Naive thymus-derived CD4-positive, alpha-beta T cell (primary cell): ENCODE measurements around the gene PDE9A. TPM values are rescaled to one million over a fixed set of nuclear protein-coding genes. Genes with fewer than 3 reads are reported as not detected.

ENCODE experiments used
- ATAC-seq: fragments of 150-1000 bp; cut with Tn5 transposase; 2 replicates; pipeline ENCODE4 v1.10.0; 2021; ENCODE audit warnings: mild to moderate bottlenecking, moderate library complexity
- CTCF ChIA-PET: fragments of 350-600 bp; sonication (Branson Sonifier 250); formaldehyde crosslinking; loops from one replicate; lab custom pipeline; 2021; ENCODE audit warnings: antibody characterized with exemption; lab: Charles Lee
- POLR2A ChIA-PET: fragments of 350-600 bp; sonication (Branson Sonifier 250); formaldehyde crosslinking; loops from one replicate; lab custom pipeline; 2021; ENCODE audit warnings: antibody characterized with exemption, inconsistent platforms; lab: Charles Lee
- DNase-seq, 9 donors: peaks; one replicate each; pipeline versions ENCODE4 v3.0.0 to v3.0.0-alpha.2; 2020 to 2022; ENCODE audit warnings: mixed read lengths in 1 of 9
- H3K27ac ChIP-seq: one replicate; pipeline ENCODE4 v1.7.0; 2013; ENCODE audit warnings: mild to moderate bottlenecking, low read depth, low read length, moderate library complexity
- H3K27me3 ChIP-seq, 2 donors: one replicate each; pipeline ENCODE4 v1.7.0; 2013; ENCODE audit warnings: low read length in 2 of 2, mild to moderate bottlenecking in 2 of 2, moderate library complexity in 2 of 2; ENCODE audit not compliant: control insufficient read depth in 2 of 2, insufficient read depth in 2 of 2
- H3K36me3 ChIP-seq, 3 experiments: 1 replicate in 2 of 3; 2 replicates in 1 of 3; pipeline ENCODE4 v1.7.0; 2013; ENCODE audit warnings: low read length in 3 of 3, mild to moderate bottlenecking in 3 of 3, moderate library complexity in 1 of 3; ENCODE audit not compliant: insufficient read depth in 3 of 3, control insufficient read depth in 2 of 3
- H3K4me1 ChIP-seq, 2 donors: one replicate each; pipeline ENCODE4 v1.7.0; 2013; ENCODE audit warnings: low read length in 2 of 2, mild to moderate bottlenecking in 2 of 2, moderate library complexity in 1 of 2; ENCODE audit not compliant: control insufficient read depth in 2 of 2, insufficient read depth in 2 of 2
- H3K4me3 ChIP-seq: 2 replicates; pipeline ENCODE4 v1.7.0; 2013; ENCODE audit warnings: mild to moderate bottlenecking, low read length
- H3K9me3 ChIP-seq, 3 experiments: 1 replicate in 2 of 3; 2 replicates in 1 of 3; pipeline ENCODE4 v1.7.0; 2013; ENCODE audit warnings: low read length in 3 of 3; ENCODE audit not compliant: control insufficient read depth in 2 of 3
- H3K27ac Mint-ChIP-seq, 9 donors: one replicate each; pipeline ENCODE4 v1.8.0; 2020 to 2022; ENCODE audit warnings: mixed read lengths in 9 of 9, mild to moderate bottlenecking in 8 of 9, moderate library complexity in 5 of 9, inconsistent platforms in 2 of 9
- H3K27me3 Mint-ChIP-seq, 5 donors: one replicate each; pipeline ENCODE4 v1.8.0; 2021 to 2022; ENCODE audit warnings: mixed read lengths in 5 of 5, mild to moderate bottlenecking in 1 of 5
- H3K36me3 Mint-ChIP-seq, 5 donors: one replicate each; pipeline ENCODE4 v1.8.0; 2020 to 2022; ENCODE audit warnings: mixed read lengths in 5 of 5, mild to moderate bottlenecking in 3 of 5, inconsistent platforms in 1 of 5
- H3K4me1 Mint-ChIP-seq, 7 donors: one replicate each; pipeline ENCODE4 v1.8.0; 2020 to 2022; ENCODE audit warnings: mixed read lengths in 7 of 7, mild to moderate bottlenecking in 3 of 7, inconsistent platforms in 1 of 7
- H3K4me3 Mint-ChIP-seq, 10 donors: one replicate each; pipeline ENCODE4 v1.8.0; 2020 to 2022; ENCODE audit warnings: mild to moderate bottlenecking in 10 of 10, mixed read lengths in 10 of 10, moderate library complexity in 6 of 10, inconsistent platforms in 2 of 10
- H3K9me3 Mint-ChIP-seq, 11 donors: one replicate each; pipeline ENCODE4 v1.8.0; 2020 to 2022; ENCODE audit warnings: mixed read lengths in 11 of 11, mild to moderate bottlenecking in 4 of 11, inconsistent platforms in 1 of 11, moderate library complexity in 1 of 11
- intact Hi-C, 2 donors: fragments of 100-400 bp; cut with micrococcal nuclease; formaldehyde crosslinking; loops; one replicate each; pipeline ENCODE4 v1.15.1; 2023
- polyA plus RNA-seq, 2 donors: library from polyadenylated mRNA; unstranded; fragments of 300-500 nt; fragmentation: Illumina TruSeq; gene quantifications; one replicate each; pipeline ENCODE4 v1.2.3, GENCODE V29; 2021
- total RNA-seq, 6 experiments: library from RNA in 5 of 6; stranded (reverse) in 5 of 6; gene quantifications; 1 replicate in 5 of 6; 2 replicates in 1 of 6; pipeline ENCODE4 v1.2.3 and lab custom pipeline; 2021 to 2026

PDE9A gene
- total and polyA plus RNA-seq, 7 experiments from 2014 or later = 5.9 to 18.4 (median 14.7) TPM

DNA sequence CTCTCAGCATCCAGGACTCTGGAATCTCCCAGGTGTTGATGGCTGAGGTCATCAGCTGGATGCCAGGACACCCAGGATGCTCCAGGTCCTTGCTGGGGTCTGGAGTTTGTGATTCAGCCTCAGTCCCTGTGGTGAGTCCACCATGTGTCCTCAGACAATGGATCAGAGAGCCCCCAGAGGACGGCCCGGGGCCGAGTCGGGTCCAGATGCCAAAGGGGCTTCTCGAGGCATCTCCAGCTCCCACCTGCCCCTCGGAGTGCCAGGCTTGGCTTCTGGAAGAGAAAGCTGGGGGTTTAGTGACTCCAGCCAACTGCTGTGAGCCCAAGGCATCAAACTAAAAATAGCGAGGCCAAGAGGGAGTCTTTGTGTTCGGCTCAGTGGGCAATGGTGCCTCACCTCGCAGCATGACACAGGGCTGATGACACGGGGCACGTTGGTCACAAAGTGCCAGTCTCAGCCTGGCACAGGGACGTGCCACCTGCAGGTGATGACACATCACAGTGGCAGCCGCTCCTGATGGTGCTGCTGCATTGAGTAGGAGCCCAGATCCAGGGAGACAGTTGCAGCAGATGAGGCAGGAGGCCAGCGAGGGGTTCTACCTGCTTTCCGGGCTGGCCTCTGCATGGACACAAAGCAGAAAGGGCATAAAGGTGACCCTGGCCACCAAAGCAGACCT lies 10.6 kb downstream of the PDE9A start:
- Mint-ChIP-seq H3K36me3 (peaks cover 0 to 3% (median 0%) of the 10 kb centered on the region in 5 donors), H3K27ac (no peak overlapping the region), H3K4me3 (no peak overlapping the region), H3K4me1 (peaks cover 4 to 17% (median 5%) of the 10 kb centered on the region in 7 donors), H3K9me3 (no peaks in the 10 kb centered on the region), H3K27me3 (no peaks in the 10 kb centered on the region)
- Histone ChIP-seq H3K9me3 (no peaks in the 10 kb centered on the region), H3K4me3 (no peak overlapping the region), H3K36me3 (peaks cover 0 to 9% (median 0%) of the 10 kb centered on the region in 3 experiments), H3K4me1 (no peaks in the 10 kb centered on the region), H3K27ac (no peak overlapping the region), H3K27me3 (no peaks in the 10 kb centered on the region)
- ChIA-PET CTCF (no interaction called here), POLR2A (interaction anchor here (1.1 kb wide), 1 partner anchor 15 kb away, joined by 4 read pairs; no protein-coding TSS in a partner anchor)
- no peak for ATAC-seq
- no peak for DNase-seq
- intact Hi-C loops = no loop called here

DNA sequence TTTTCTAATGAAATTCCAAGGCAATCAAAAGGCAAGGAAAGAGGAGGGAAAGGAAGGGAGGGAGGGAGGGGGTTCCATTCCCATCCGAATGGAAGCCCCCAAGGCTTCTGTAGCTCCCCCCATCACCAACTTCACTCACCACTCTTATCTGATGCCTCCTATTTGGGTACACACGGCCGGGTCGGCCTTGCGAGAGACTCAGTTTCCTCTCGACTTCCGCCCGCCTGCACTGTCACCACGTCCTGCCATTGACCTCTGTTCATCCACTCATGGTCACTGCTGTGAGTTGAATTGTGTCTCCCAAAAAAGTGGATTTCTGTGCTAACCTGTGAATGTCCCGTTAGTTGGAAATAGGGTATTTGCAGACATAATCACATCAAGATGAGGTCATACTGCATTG lies 11.2 kb downstream of the PDE9A start:
- no peak for ATAC-seq
- intact Hi-C loops = no loop called here

DNA sequence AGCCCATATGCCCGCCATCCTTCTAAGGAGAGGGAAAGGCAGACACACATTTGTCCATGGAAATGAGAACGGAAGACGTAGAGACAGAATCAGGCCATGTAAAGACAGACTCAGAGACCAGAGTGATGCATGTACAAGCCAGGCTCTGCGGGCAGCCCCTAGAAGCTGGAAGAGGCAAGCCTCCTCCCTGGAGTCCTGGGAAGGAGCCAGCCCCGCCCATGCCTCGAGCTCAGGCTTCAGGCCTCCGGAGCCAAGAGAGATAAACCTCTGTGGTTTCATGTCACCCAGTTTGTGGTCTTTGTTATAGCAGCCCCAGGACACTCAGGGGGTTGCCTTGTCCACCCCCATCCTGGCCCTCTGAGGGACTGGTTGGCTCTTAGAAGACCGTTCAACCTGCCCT lies 11.6 kb downstream of the PDE9A start:
- Histone ChIP-seq H3K4me1 (no peaks in the 10 kb centered on the region), H3K4me3 (no peak overlapping the region), H3K27me3 (no peaks in the 10 kb centered on the region), H3K27ac (no peak overlapping the region), H3K9me3 (no peaks in the 10 kb centered on the region), H3K36me3 (peaks cover 0 to 9% (median 0%) of the 10 kb centered on the region in 3 experiments)
- intact Hi-C loops = no loop called here
- POLR2A ChIA-PET = interaction anchor here (1.0 kb wide), 1 partner anchor 9 kb away, joined by 3 read pairs; no protein-coding TSS in a partner anchor
- DNase-seq (no peak), ATAC-seq (no peak)
- H3K27me3 Mint-ChIP-seq = no peaks in the 10 kb centered on the region
- no peak overlapping the region for H3K4me3 Mint-ChIP-seq
- H3K9me3 Mint-ChIP-seq = no peaks in the 10 kb centered on the region
- peaks cover 4 to 21% (median 5%) of the 10 kb centered on the region in 7 donors for H3K4me1 Mint-ChIP-seq
- H3K36me3 Mint-ChIP-seq = peaks cover 0 to 3% (median 0%) of the 10 kb centered on the region in 5 donors
- H3K27ac Mint-ChIP-seq = peak overlapping the region in 2 of 9 donors; percentile 1 to 49
- CTCF ChIA-PET = interaction anchor here (0.9 kb wide), 1 partner anchor 17 kb away, joined by 3 read pairs; no protein-coding TSS in a partner anchor

More for the DNA sequence above, 11.2 kb downstream of the PDE9A start:
- peaks cover 0 to 9% (median 0%) of the 10 kb centered on the region in 3 experiments for H3K36me3 ChIP-seq
- no peaks in the 10 kb centered on the region for H3K9me3 ChIP-seq
- H3K27ac Mint-ChIP-seq = peak overlapping the region in 2 of 9 donors; percentile 1 to 49
- ChIA-PET POLR2A (interaction anchor here (1.1 kb wide), 1 partner anchor 15 kb away, joined by 4 read pairs; no protein-coding TSS in a partner anchor), CTCF (no interaction called here)
- H3K27ac ChIP-seq = no peak overlapping the region
- no peak overlapping the region for H3K4me3 ChIP-seq
- peaks cover 0 to 3% (median 0%) of the 10 kb centered on the region in 5 donors for H3K36me3 Mint-ChIP-seq
- no peak for DNase-seq
- peaks cover 4 to 21% (median 5%) of the 10 kb centered on the region in 7 donors for H3K4me1 Mint-ChIP-seq
- H3K9me3 Mint-ChIP-seq = no peaks in the 10 kb centered on the region
- H3K27me3 ChIP-seq = no peaks in the 10 kb centered on the region
- no peaks in the 10 kb centered on the region for H3K27me3 Mint-ChIP-seq
- H3K4me3 Mint-ChIP-seq = no peak overlapping the region
- no peaks in the 10 kb centered on the region for H3K4me1 ChIP-seq

DNA sequence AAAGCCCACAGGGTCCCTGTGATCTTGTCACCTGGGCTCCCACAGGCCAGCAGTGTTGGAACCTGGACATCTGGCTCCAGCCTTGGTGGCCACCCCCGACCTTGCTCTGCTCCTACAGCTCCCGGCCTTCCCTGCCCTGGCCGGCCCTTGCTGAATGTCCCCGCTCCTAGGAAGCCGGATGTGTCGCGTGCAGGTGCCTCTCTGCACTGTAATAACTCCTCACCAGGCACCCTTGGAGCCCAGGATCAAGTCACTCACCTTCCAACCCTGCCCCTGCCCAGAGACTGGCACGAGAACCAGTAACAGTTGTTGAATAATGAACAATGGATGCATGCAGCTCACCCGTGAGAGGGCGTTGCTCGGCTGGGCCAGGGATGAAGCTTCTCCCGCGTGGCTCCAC lies 12.1 kb downstream of the PDE9A start:
- Histone ChIP-seq H3K36me3 (peaks cover 0 to 9% (median 0%) of the 10 kb centered on the region in 3 experiments), H3K4me1 (peaks cover 0 to 3% of the 10 kb centered on the region in 2 donors), H3K4me3 (no peak overlapping the region), H3K27me3 (no peaks in the 10 kb centered on the region), H3K27ac (no peak overlapping the region), H3K9me3 (no peaks in the 10 kb centered on the region)
- no peaks in the 10 kb centered on the region for H3K27me3 Mint-ChIP-seq
- intact Hi-C loops = no loop called here
- H3K36me3 Mint-ChIP-seq = peaks cover 0 to 3% (median 0%) of the 10 kb centered on the region in 5 donors
- ChIA-PET CTCF (interaction anchor here (0.9 kb wide), 1 partner anchor 17 kb away, joined by 3 read pairs; no protein-coding TSS in a partner anchor), POLR2A (interaction anchor here (1.0 kb wide), 1 partner anchor 10 kb away, joined by 3 read pairs; no protein-coding TSS in a partner anchor)
- no peaks in the 10 kb centered on the region for H3K9me3 Mint-ChIP-seq
- no peak overlapping the region for H3K4me3 Mint-ChIP-seq
- ATAC-seq (no peak), DNase-seq (no peak)
- H3K4me1 Mint-ChIP-seq = peaks cover 4 to 21% (median 5%) of the 10 kb centered on the region in 7 donors
- H3K27ac Mint-ChIP-seq = peak overlapping the region in 4 of 9 donors; percentile 1 to 63 (median 36)

DNA sequence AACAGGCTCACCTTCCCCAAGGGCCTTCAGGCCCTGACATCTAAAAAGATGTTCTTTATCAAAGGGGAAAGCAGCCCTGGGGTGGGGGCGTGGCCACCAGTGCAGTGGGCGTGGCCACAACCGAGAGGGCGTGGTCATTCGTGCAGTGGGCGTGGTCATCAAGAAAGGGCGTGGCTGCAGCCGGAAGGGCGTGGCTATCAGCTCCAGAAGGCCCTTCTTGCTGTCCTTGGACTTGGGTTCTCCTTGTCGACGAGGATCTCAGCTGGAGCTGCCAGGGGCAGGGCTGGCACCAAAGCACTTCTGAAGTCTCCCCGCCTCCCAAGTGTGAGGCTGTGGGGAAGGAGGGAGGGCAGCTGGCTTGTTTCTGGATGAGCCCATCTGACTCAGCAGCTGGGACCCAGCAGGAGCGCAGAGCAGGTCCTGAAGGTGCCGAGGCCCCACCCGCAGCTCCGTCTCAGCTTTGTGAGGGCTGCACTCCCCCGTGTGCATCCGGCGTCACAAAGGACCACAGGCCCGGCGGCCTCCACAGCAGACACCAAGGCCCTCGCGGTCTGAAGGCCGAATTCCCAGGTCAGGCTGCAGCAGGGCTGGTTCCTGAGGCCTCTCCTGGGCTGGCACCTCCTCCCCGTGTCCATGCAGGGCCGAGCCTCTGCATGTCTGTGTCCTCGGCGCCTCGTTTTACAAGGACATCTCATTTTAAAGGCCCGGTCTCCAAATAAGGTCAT lies 12.8 kb downstream of the PDE9A start:
- Mint-ChIP-seq H3K4me1 (peaks cover 4 to 21% (median 5%) of the 10 kb centered on the region in 7 donors), H3K36me3 (peaks cover 0 to 3% (median 0%) of the 10 kb centered on the region in 5 donors), H3K27me3 (no peaks in the 10 kb centered on the region), H3K4me3 (no peak overlapping the region), H3K27ac (no peak overlapping the region), H3K9me3 (no peaks in the 10 kb centered on the region)
- no peak overlapping the region for H3K27ac ChIP-seq
- intact Hi-C loops = no loop called here
- H3K4me1 ChIP-seq = peaks cover 0 to 7% of the 10 kb centered on the region in 2 donors
- ChIA-PET POLR2A (interaction anchor here (1.0 kb wide), 1 partner anchor 10 kb away, joined by 3 read pairs; no protein-coding TSS in a partner anchor), CTCF (no interaction called here)
- peaks cover 0 to 9% (median 0%) of the 10 kb centered on the region in 3 experiments for H3K36me3 ChIP-seq
- no peak overlapping the region for H3K4me3 ChIP-seq
- no peaks in the 10 kb centered on the region for H3K9me3 ChIP-seq
- DNase-seq = peak in 2 of 9 donors; percentile 26 to 58
- no peaks in the 10 kb centered on the region for H3K27me3 ChIP-seq
- ATAC-seq = peak; percentile 64

DNA sequence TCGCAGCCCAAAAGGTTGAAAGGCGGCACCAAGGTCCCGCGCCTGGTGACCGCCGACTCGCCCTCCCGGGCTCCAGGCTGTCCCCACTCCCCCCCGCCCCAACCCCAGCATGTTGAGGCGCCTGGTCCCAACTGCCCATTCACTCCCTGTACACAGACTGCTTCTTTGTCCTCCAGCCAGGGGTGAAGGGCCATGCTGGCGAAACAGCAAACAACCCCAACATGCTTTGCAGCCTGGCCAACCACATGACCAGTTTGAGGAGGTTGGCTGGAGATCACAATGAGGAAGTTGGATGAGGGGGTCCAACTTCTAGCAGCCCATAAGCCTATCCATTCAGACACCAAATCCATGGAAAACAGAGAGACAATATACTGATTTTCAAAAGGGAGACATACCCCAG lies 13.5 kb downstream of the PDE9A start:
- Mint-ChIP-seq H3K4me3 (no peak overlapping the region), H3K36me3 (peaks cover 0 to 3% (median 0%) of the 10 kb centered on the region in 5 donors), H3K4me1 (peaks cover 3 to 21% (median 5%) of the 10 kb centered on the region in 7 donors), H3K27me3 (no peaks in the 10 kb centered on the region), H3K9me3 (no peaks in the 10 kb centered on the region), H3K27ac (peak overlapping the region in 3 of 9 donors; percentile 6 to 64 (median 41))
- intact Hi-C loops = no loop called here
- POLR2A ChIA-PET = no interaction called here
- no peak for DNase-seq
- H3K9me3 ChIP-seq = no peaks in the 10 kb centered on the region
- CTCF ChIA-PET = no interaction called here
- H3K4me1 ChIP-seq = peaks cover 0 to 7% of the 10 kb centered on the region in 2 donors
- ATAC-seq = no peak
- no peaks in the 10 kb centered on the region for H3K27me3 ChIP-seq
- peaks cover 0 to 9% (median 0%) of the 10 kb centered on the region in 3 experiments for H3K36me3 ChIP-seq
- no peak overlapping the region for H3K4me3 ChIP-seq
- H3K27ac ChIP-seq = no peak overlapping the region
